Spleen (tissue), 11 donors: ENCODE measurements around the gene MTHFR. TPM values are rescaled to one million over a fixed set of nuclear protein-coding genes. Genes with fewer than 3 reads are reported as not detected.

Experiments used
- DNase-seq: peaks from one replicate; pipeline ENCODE4 v3.0.0-alpha.2; 2020
- H3K27ac ChIP-seq, 8 donors: fragments of 200-600 bp; sonication (generic) in 7 of 8; 1 replicate in 4 of 8; 2 replicates in 4 of 8; pipeline versions ENCODE4 v1.5.0 to v1.8.0; 2016 to 2021; ENCODE audit warnings: inconsistent platforms in 4 of 8, mild to moderate bottlenecking in 4 of 8, moderate library complexity in 1 of 8
- H3K27me3 ChIP-seq, 7 donors: fragments of 200-600 bp; sonication (generic) in 6 of 7; replicated peaks in 1 of 7; 1 replicate in 4 of 7; 2 replicates in 3 of 7; pipeline versions ENCODE4 v1.5.0 to v1.8.0; 2016 to 2021; ENCODE audit warnings: inconsistent platforms in 3 of 7, mild to moderate bottlenecking in 1 of 7
- H3K36me3 ChIP-seq, 6 donors: fragments of 200-600 bp; sonication (generic) in 5 of 6; 1 replicate in 4 of 6; 2 replicates in 2 of 6; pipeline versions ENCODE4 v1.5.0 to v1.8.0; 2016 to 2021; ENCODE audit warnings: inconsistent platforms in 2 of 6
- H3K4me1 ChIP-seq, 6 donors: fragments of 200-600 bp; sonication (generic) in 5 of 6; 1 replicate in 3 of 6; 2 replicates in 3 of 6; pipeline versions ENCODE4 v1.5.0 to v1.8.0; 2016 to 2021; ENCODE audit warnings: inconsistent platforms in 3 of 6
- H3K4me3 ChIP-seq, 8 donors: fragments of 200-600 bp; sonication (generic) in 7 of 8; 1 replicate in 4 of 8; 2 replicates in 4 of 8; pipeline versions ENCODE4 v1.5.0 to v1.8.0; 2016 to 2021; ENCODE audit warnings: inconsistent platforms in 4 of 8, mild to moderate bottlenecking in 4 of 8, moderate library complexity in 2 of 8
- H3K9me3 ChIP-seq, 8 donors: fragments of 200-600 bp; sonication (generic) in 7 of 8; 1 replicate in 4 of 8; 2 replicates in 4 of 8; pipeline versions ENCODE4 v1.5.0 to v1.8.0; 2016 to 2021; ENCODE audit warnings: inconsistent platforms in 4 of 8
- POLR2A ChIP-seq, 3 donors: fragments of 450-650 bp; IDR thresholded peaks; one replicate each; pipeline ENCODE4 v1.5.1; 2017; ENCODE audit warnings: antibody characterized with exemption in 3 of 3, mild to moderate bottlenecking in 1 of 3
- POLR2AphosphoS5 ChIP-seq, 3 donors: sonication (generic); formaldehyde crosslinking; IDR thresholded peaks; one replicate each; pipeline ENCODE4 v1.5.1; 2017; ENCODE audit warnings: antibody characterized with exemption in 3 of 3
- WGBS, 5 donors: extraction: QIAGEN DNeasy Blood & Tissue Kit in 3 of 5; methylation state at CpG; one replicate each; pipeline versions ENCODE4 v1.1.5 to v1.1.7; 2013 to 2018; 5-methylcytosine and 5-hydroxymethylcytosine counted together
- intact Hi-C: fragments of 100-400 bp; cut with DNase I; formaldehyde crosslinking; loops from one replicate; pipeline ENCODE4 v1.15.0; 2023; ENCODE audit warnings: low total_unique reads
- polyA plus RNA-seq, 3 donors: library from polyadenylated mRNA; stranded (reverse); fragments of 200-250 nt; gene quantifications; one replicate each; pipeline ENCODE4 v1.2.1, GENCODE V29; 2013
- total RNA-seq, 7 donors: library from RNA; depleted of rRNA in 3 of 7; stranded (reverse); fragments of >200 nt in 3 of 7; fragmentation: NEBNext Ultra II Directional in 4 of 7; extraction: Animal tissue kit (Norgen Biotek cat#: 25700) in 4 of 7; gene quantifications; one replicate each; pipeline versions ENCODE4 v1.1.0 to v1.2.1, GENCODE V29; 2016 to 2021
- TF ChIP-seq, protein P1 (sequence below), 11 experiments: fragments of 200-600 bp in 7 of 11; fragments of 450-650 bp in 4 of 11; sonication (generic) in 4 of 11; IDR thresholded peaks in 8 of 11; conservative IDR thresholded peaks in 3 of 11; 1 replicate in 7 of 11; 2 replicates in 4 of 11; pipeline versions ENCODE4 v1.4.0 to v1.8.0; 2016 to 2021; ENCODE audit warnings: antibody characterized with exemption in 11 of 11, inconsistent platforms in 4 of 11, mild to moderate bottlenecking in 1 of 11
- donor health status: healthy with polysubstance abuse.
- donor health status: DM: no; HTN: no; CAD: no; lungs with moderate emphysema.
- donor health status: DM: no; HTN: no; CAD: no.
- donor health status: Bipolar disorder and iron deficiency.
- donor health status: healthy.
- donor health status: DM: no; HTN: no; CAD: no.
- donor health status: DM: yes; HTN: yes; CAD: no.

The MTHFR gene
- total and polyA plus RNA-seq, 10 donors, result 6.7 to 79.8 (median 67.7) TPM

DNA sequence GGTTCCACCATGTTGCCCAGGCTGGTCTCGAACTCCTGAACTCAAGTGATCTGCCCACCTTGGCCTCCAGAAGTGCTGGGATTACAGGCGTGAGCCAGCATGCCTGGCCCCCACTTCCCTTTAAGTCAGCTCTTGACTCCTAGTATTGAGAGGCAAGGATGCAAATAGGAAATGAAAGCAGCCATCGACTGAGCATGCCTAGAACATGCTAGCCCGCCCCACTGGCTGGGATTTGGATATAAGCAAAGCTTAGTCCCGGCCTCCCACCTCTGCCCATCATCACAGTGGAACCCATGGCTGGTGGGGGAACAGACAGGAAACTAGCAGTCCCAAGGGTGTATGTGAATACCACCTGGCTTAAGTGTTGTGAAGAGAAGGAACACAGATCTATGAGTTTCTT lies 33.3 kb downstream of the MTHFR start:
- Histone ChIP-seq H3K4me1 (peaks cover 0 to 7% (median 0%) of the 10 kb centered on the region in 6 donors), H3K27me3 (no peaks in the 10 kb centered on the region), H3K27ac (no peak overlapping the region), H3K36me3 (no peaks in the 10 kb centered on the region), H3K9me3 (no peaks in the 10 kb centered on the region), H3K4me3 (no peak overlapping the region)
- intact Hi-C loops, result no loop called here
- TF ChIP-seq POLR2AphosphoS5 (IDR thresholded peaks at IDR 0.05) (no peak), POLR2A (IDR thresholded peaks at IDR 0.05) (no peak)
- TF ChIP-seq, protein P1, sequence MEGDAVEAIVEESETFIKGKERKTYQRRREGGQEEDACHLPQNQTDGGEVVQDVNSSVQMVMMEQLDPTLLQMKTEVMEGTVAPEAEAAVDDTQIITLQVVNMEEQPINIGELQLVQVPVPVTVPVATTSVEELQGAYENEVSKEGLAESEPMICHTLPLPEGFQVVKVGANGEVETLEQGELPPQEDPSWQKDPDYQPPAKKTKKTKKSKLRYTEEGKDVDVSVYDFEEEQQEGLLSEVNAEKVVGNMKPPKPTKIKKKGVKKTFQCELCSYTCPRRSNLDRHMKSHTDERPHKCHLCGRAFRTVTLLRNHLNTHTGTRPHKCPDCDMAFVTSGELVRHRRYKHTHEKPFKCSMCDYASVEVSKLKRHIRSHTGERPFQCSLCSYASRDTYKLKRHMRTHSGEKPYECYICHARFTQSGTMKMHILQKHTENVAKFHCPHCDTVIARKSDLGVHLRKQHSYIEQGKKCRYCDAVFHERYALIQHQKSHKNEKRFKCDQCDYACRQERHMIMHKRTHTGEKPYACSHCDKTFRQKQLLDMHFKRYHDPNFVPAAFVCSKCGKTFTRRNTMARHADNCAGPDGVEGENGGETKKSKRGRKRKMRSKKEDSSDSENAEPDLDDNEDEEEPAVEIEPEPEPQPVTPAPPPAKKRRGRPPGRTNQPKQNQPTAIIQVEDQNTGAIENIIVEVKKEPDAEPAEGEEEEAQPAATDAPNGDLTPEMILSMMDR (IDR thresholded peaks at IDR 0.05 in 8 of 11, conservative IDR thresholded peaks at IDR 0.05 in 3 of 11), result no peak
- WGBS, 5 donors, result 42 to 68% (median 51%) methylated on average over 5 of the region's 5 CpGs
- DNase-seq, result no peak

GRCh38 chr1:11771481-11772043 lies 34.2 kb downstream of the MTHFR start:
- Histone ChIP-seq H3K4me1 (peaks cover 0 to 7% (median 0%) of the 10 kb centered on the region in 6 donors), H3K27me3 (peaks cover 0 to 1% (median 0%) of the 10 kb centered on the region in 7 donors), H3K27ac (no peak overlapping the region), H3K4me3 (no peak overlapping the region), H3K9me3 (no peaks in the 10 kb centered on the region), H3K36me3 (no peaks in the 10 kb centered on the region)
- no peak for DNase-seq
- 69 to 88% (median 76%) methylated on average over 10 to 11 of the region's 11 CpGs for WGBS, 5 donors
- no peak for TF ChIP-seq POLR2AphosphoS5 (IDR thresholded peaks at IDR 0.05)
- TF ChIP-seq, protein P1 (IDR thresholded peaks at IDR 0.05 in 8 of 11, conservative IDR thresholded peaks at IDR 0.05 in 3 of 11), result no peak
- no peak for TF ChIP-seq POLR2A (IDR thresholded peaks at IDR 0.05)
- intact Hi-C loops, result no loop called here

- TF ChIP-seq POLR2A (IDR thresholded peaks at IDR 0.05), result no peak
- TF ChIP-seq, protein P1 (IDR thresholded peaks at IDR 0.05 in 8 of 11, conservative IDR thresholded peaks at IDR 0.05 in 3 of 11), result no peak
- TF ChIP-seq POLR2AphosphoS5 (IDR thresholded peaks at IDR 0.05), result no peak
- intact Hi-C loops, result no loop called here
These were observed 35.8 kb downstream of the MTHFR start for GRCh38 chr1:11770011-11770410.

GRCh38 chr1:11769274-11769673 lies 36.5 kb downstream of the MTHFR start:
- H3K27ac ChIP-seq, result no peak overlapping the region
- H3K4me1 ChIP-seq, result peaks cover 0 to 7% (median 0%) of the 10 kb centered on the region in 6 donors
- H3K36me3 ChIP-seq, result no peaks in the 10 kb centered on the region
- no peaks in the 10 kb centered on the region for H3K9me3 ChIP-seq
- 83 to 91% (median 84%) methylated on average over 4 of the region's 4 CpGs for WGBS, 5 donors
- no peak overlapping the region for H3K4me3 ChIP-seq
- H3K27me3 ChIP-seq, result peaks cover 0 to 7% (median 0%) of the 10 kb centered on the region in 7 donors
- TF ChIP-seq, protein P1 (IDR thresholded peaks at IDR 0.05 in 8 of 11, conservative IDR thresholded peaks at IDR 0.05 in 3 of 11), result no peak
- TF ChIP-seq POLR2A (IDR thresholded peaks at IDR 0.05) (no peak), POLR2AphosphoS5 (IDR thresholded peaks at IDR 0.05) (no peak)
- no peak for DNase-seq
- intact Hi-C loops, result no loop called here

More at GRCh38 chr1:11770011-11770410, 35.8 kb downstream of the MTHFR start:
- Histone ChIP-seq H3K4me1 (peaks cover 0 to 7% (median 0%) of the 10 kb centered on the region in 6 donors), H3K27me3 (peaks cover 0 to 7% (median 0%) of the 10 kb centered on the region in 7 donors), H3K4me3 (no peak overlapping the region), H3K27ac (no peak overlapping the region), H3K9me3 (no peaks in the 10 kb centered on the region), H3K36me3 (no peaks in the 10 kb centered on the region)
- no peak for DNase-seq
